Measurements from ENCODE around the gene TXNRD2. TPM values are rescaled to one million over a fixed set of nuclear protein-coding genes. Genes with fewer than 3 reads are reported as not detected.

Gene TXNRD2
- total and polyA plus RNA-seq, 7 donors, result 13.7 to 35.1 (median 21.1) TPM

DNA sequence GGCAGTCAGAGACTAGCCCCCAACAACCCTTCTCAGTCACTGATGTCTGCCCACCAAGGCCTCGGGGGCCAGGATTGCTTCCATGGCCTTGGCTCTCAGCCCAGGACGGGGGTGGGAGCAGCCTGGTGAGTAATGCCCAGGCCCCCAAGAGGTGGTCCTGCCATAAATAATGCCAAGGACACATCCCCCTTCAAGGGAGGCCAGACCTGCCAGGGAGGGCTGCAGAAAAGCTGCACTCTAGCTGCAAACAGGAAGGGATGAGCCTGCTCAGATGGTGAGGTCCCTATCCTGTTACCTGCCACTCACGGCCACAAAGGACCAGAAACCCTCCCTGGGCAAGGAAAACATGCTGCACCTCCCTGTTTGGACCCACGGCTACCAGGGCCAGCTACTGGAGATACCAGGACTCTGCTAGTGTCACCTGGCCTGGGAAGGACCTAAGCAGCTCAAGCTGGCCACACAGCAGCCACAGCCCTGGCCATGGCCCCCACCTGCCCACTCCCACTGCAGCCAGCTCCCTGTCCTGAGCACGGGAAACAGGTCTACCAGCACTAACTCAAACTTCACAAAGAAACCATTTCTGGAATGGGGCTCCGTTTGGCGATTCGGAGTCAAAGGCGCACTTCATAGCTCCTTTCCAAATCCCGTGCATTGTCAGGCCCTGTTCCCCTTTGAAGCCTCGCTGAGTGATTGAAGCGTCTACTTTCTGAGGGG is 99.1 kb downstream of the TXNRD2 start:
- TF ChIP-seq, protein P1, sequence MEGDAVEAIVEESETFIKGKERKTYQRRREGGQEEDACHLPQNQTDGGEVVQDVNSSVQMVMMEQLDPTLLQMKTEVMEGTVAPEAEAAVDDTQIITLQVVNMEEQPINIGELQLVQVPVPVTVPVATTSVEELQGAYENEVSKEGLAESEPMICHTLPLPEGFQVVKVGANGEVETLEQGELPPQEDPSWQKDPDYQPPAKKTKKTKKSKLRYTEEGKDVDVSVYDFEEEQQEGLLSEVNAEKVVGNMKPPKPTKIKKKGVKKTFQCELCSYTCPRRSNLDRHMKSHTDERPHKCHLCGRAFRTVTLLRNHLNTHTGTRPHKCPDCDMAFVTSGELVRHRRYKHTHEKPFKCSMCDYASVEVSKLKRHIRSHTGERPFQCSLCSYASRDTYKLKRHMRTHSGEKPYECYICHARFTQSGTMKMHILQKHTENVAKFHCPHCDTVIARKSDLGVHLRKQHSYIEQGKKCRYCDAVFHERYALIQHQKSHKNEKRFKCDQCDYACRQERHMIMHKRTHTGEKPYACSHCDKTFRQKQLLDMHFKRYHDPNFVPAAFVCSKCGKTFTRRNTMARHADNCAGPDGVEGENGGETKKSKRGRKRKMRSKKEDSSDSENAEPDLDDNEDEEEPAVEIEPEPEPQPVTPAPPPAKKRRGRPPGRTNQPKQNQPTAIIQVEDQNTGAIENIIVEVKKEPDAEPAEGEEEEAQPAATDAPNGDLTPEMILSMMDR (IDR thresholded peaks at IDR 0.05), result no peak
- H3K4me3 ChIP-seq, result no peak overlapping the region
- no peak overlapping the region for H3K27ac ChIP-seq
- intact Hi-C loops (cut with DNase I), result no loop called here
- 87 to 88% (median 88%) methylated on average over 12 of the region's 12 CpGs for WGBS, 3 donors
- ATAC-seq (no peak), DNase-seq (no peak)
- H3K9me3 ChIP-seq, result no peaks in the 10 kb centered on the region
- H3K36me3 ChIP-seq (ENCODE audit: insufficient read depth in 1 of 2, low read depth in 1 of 2), result peaks cover 0 to 7% of the 10 kb centered on the region in 2 donors
- H3K4me1 ChIP-seq, result peaks cover 6% of the 10 kb centered on the region
- H3K27me3 ChIP-seq (ENCODE audit: insufficient read depth in 3 of 3, low read length in 2 of 3), result no peaks in the 10 kb centered on the region

DNA sequence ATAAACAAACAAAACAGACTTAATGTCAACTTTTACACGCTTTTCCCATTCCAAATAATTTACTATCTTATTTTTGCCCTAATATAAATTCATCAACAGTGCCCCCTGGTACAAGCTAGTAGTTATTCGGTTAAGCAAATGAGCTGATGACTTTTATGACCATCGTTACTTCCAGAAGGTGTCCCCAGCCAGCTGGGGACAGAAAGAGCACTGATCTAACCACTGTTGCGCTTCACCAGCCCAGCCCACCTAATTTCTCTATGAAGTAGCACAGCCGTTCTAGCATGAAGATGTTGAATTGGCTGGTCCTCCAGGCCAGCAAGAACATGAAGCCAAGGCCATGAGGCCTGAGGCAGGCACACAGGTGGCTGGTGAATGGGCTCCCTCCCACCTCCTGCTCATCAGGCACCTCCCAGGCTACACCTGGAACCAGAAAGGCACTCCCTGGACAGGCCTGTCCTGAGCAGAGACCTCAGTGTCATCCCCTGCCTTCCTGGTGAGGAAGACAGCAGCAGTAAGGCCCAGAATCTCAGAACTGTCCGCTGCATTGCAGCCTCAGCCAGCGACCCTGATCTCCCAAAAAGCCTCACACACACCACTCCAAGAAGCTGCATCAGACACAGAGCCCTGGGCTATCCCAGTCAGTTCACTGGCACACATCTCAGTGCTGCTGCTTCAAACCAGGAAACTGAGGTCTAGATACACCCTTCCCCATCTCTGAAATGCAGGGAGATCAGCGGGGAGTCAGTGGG is 99.8 kb downstream of the TXNRD2 start:
- Histone ChIP-seq H3K36me3 (ENCODE audit: insufficient read depth in 1 of 2, low read depth in 1 of 2) (peaks cover 0 to 2% of the 10 kb centered on the region in 2 donors), H3K27ac (no peak overlapping the region), H3K27me3 (ENCODE audit: insufficient read depth in 3 of 3, low read length in 2 of 3) (no peaks in the 10 kb centered on the region), H3K9me3 (no peaks in the 10 kb centered on the region), H3K4me3 (no peak overlapping the region), H3K4me1 (peaks cover 6% of the 10 kb centered on the region)
- 90 to 93% (median 91%) methylated on average over 8 of the region's 8 CpGs for WGBS, 3 donors
- no peak for DNase-seq
- no peak for ATAC-seq
- TF ChIP-seq, protein P1 (IDR thresholded peaks at IDR 0.05), result no peak
- intact Hi-C loops (cut with DNase I), result no loop called here

DNA sequence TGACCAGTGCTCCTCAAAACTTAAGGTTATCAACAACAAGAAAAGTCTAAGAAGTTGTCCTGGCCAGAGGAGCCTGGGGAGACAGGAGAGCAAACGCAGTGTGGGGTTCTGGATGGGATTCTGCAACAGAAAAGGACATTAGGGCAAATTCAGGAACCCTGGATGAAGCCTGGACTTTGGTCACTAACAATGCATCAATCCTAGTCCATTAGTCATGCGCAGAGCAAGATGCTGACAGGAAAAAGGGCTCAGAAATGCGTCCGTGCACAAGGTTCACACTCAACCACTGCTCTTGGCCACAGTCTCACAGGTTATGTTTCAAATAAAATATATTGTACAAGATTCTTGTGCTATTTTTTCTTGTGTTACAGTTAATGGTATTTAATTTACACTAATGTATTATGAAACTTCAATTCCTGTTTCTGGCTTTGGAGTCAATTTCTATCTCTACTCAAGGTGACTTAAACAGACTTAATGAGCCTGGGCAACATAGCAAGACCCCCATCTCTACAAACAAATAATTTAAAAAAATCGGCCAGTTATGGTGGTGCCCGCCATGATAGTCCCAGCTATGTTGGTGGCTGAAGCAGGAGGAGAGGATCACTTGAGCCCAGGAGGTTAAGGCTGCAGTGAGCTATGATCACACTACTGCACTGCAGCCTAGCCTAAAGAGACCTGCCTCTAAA is 100.5 kb downstream of the TXNRD2 start:
- WGBS, 3 donors, result 96 to 98% (median 97%) methylated on average over 6 of the region's 6 CpGs
- DNase-seq, result no peak
- no peak for ATAC-seq
- no peak overlapping the region for H3K27ac ChIP-seq
- TF ChIP-seq, protein P1 (IDR thresholded peaks at IDR 0.05), result no peak
- no peak overlapping the region for H3K4me3 ChIP-seq
- intact Hi-C loops (cut with DNase I), result no loop called here
- H3K36me3 ChIP-seq (ENCODE audit: insufficient read depth in 1 of 2, low read depth in 1 of 2), result no peaks in the 10 kb centered on the region
- H3K9me3 ChIP-seq, result no peaks in the 10 kb centered on the region
- H3K4me1 ChIP-seq, result peaks cover 6% of the 10 kb centered on the region
- no peaks in the 10 kb centered on the region for H3K27me3 ChIP-seq (ENCODE audit: insufficient read depth in 3 of 3, low read length in 2 of 3)

DNA sequence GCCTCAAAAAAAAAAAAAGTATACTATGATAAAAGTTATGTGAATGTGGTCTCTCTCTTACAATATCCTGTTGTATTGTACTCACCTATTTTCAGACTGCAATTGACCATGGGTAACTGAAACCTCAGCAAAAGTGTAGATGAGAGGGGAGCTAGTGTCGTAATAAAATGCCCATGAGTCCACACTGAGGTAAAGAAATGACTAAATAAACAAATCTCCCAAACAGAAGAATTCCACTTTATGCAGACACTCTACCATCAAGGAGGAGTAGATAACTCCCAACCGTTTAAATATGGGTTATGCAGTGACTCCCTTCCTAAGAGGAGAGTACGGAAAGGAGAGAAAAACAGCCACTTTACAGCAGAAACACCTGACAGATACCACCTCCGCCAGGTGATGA is 101.6 kb downstream of the TXNRD2 start:
- DNase-seq (no peak), ATAC-seq (no peak)
- Histone ChIP-seq H3K4me3 (no peak overlapping the region), H3K9me3 (no peaks in the 10 kb centered on the region), H3K4me1 (peaks cover 6% of the 10 kb centered on the region), H3K27ac (no peak overlapping the region), H3K27me3 (ENCODE audit: insufficient read depth in 3 of 3, low read length in 2 of 3) (no peaks in the 10 kb centered on the region), H3K36me3 (ENCODE audit: insufficient read depth in 1 of 2, low read depth in 1 of 2) (no peaks in the 10 kb centered on the region)
- 90 to 91% (median 90%) methylated on average over 4 of the region's 4 CpGs for whole genome bisulfite sequencing, 3 donors
- TF ChIP-seq, protein P1 (IDR thresholded peaks at IDR 0.05), result no peak
- intact Hi-C loops (cut with DNase I), result no loop called here
